GM18502 (cell line): Measurements from ENCODE around the gene RNF208.
A peak's percentile ranks its signal among the peaks of the same experiment; 100 is the strongest.
"Not testable (repeated sequence)": the region's sequence is repeated elsewhere in the genome, so short reads cannot be mapped to it uniquely, and the experiment has no call there.

Experiments
- ATAC-seq: cut with Tn5 transposase; IDR thresholded peaks from one replicate; pipeline ENCODE4 v1.9.1; 2021; ENCODE audit warnings: mild to moderate bottlenecking; ENCODE audit not compliant: unreplicated experiment, poor library complexity

The RNF208 gene, protein sequence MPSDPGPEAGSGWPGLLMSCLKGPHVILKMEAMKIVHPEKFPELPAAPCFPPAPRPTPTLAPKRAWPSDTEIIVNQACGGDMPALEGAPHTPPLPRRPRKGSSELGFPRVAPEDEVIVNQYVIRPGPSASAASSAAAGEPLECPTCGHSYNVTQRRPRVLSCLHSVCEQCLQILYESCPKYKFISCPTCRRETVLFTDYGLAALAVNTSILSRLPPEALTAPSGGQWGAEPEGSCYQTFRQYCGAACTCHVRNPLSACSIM

DNA sequence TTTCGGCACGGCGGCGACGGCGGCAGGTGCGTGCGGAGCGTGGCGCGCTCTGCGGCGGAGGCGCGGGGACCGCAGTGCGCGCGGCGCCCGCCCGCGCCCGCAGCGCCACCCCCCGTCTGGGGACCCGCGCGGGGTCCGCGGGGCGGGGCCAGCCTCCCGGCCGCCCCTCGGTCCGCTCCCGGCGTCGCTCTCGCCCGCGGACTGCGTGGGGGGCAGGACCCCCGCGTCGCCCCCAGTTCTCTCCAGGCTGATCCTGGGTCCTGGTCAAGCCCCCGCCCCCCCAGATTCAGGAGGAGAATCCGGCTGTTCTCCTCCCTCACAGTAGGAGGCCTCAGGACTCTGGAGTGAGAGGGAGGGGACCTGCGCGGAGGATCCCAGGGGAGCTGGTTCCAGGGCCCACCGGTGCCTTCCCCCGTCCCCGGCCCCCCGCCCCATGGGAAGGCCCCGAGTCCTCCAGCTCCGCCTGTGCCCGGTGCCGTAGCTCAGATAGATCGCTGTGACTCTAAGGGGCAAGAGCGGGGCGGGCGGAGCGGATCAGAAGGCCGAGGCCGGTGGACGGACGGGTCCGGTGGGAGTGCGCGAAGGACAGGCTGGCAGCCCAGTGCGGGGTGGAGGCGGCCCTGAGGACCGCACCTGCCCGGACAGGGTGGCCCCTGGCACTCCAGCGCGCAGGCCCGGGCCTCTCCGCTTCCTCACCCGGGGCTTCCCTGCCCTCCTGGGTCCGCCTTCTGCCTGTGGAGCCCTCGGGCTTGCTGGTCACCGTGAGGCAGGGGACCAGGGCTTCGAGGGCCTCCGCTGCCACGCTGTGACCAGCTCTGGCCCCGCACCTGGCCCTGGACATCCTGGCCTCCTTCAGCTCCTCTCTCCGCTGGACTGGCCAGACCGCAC is at the start of gene RNF208:
Gene RNF208 (minus strand): TSS at position 51 of the 888 bp plus-strand sequence. CDS start 1,028 bp downstream, outside the sequence.
- ATAC-seq: no peak

DNA sequence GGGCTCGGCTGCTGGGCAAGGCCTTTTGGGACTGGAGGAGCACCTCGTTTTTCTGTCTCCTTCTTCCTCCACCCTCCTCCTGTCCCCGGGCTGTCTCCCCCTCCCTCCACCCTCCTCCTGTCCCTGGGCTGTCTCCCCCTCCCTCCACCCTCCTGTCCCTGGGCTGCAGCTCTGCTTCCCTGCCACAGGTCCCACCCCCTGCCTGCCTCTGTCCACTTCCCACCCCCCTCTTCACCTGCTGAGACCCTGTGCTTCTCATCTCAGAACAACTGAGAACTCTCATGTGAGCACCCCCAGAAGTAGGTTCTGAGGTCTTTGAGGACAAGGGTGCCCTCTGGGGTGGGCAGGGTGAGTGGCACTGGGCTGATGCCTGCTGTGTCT is 49.6 kb upstream of the RNF208 start:
- ATAC-seq: no peak

DNA sequence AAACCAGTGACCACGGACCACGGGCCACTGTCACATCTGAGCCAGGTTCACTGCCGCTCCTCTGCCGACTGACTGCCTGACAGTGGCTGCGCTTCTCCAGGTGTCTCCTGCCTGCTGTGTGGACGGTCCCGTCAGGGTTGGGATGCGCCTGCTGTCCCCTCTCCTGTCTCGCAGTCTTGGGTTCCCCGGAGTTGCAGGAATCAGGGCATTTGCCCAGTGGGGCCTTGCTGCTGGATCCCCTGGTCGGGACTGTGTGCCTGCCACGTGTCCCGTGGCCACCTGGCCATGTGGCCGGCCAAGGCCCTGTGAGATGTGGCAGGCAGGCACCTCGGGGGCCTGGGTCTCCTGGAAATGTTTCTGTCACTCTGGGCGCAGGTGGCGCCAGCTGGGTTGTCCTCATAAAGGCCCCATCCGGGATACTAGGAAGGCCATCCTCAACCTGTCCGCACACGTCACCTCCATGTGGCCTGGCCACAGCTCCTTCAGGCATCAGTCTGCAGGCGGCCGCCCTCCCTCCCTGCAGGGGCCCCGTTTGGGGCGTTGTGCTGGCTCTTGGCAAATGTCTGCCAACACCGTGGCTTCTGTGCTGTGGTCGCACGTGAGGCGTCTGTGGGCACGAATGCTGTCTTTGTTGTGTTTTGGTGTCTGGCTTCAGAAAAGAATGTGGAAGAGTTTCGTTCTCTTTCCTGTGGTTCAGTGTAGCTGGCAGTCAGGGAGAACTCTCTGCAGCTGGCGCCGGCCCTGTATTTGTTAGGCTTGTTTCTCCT is 49.1 kb upstream of the RNF208 start:
- ATAC-seq: no peak

DNA sequence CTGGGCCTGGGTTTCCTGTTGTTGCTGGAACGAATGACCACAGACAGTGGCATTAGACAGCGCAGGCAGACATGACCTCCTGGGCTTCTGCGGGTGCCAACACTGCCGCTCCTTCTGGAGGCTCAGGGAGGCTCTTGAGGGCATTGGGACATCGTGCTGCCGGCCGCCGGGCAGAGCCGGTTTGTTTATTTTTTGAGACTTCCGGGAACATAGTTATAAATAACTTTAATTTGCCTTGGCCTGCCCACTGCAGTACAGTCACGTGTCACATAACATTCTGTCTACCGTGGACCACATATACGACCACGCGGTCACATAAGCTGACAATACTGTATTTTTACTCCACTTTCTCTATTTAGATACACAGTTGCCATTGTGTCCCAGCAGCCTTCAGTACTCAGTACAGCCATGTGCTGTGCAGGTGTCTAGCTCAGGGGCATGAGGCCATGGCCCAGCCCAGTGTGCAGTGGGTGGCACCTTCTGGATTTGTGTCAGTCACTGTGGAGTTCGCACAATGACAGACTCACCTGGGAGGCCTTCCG is 47.3 kb upstream of the RNF208 start:
- ATAC-seq: no peak

DNA sequence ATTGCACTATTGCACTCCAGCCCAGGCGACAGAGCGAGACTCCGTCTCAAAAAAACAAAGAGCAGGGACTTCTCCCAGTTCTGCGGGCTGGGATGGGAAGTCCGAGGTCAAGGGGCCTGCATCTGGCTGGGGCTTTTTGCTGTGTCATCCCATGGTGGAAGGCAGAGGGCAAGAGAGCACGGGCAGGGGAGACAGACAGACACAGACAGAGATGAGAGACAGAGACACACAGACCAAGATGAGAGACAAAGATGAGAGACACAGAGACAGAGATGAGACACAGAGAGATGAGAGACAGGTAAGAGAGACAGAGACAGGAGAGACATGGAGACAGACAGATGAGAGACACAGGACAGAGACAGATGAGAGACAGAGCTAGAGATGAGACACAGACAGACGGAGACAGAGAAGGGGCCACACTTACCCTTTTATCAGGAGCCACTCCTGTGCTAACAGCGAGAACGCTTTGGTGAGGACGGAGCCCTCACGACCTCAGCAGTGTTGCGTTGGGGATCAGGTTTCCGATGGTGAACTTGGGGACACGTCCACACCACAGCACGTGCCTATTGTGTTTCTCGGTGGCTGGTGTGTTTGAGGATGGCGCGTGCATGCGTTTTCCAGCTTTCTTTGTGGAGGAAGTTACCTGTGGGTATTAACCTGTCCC is 46.6 kb upstream of the RNF208 start:
- ATAC-seq: no peak

DNA sequence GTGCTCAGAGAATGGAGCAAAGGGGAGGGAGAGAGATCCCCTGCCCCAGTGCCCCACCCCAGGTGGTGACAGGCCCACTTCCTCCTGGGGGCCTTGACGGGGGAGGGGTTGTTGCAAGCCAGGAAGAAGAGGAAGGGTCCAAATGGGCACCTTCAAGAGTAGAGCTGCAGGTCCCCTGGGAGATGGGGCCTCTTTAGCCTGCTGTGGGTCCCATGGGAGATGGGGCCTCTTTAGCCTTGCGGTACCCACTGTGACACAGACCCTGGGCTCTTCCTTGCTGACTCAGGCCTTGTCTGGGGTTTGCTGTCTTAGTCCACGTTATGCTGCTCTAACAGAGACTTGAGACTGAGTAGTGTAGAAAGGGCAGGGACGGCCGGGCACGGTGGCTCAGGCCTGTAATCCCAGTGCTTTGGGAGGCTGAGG is 45.9 kb upstream of the RNF208 start:
- ATAC-seq: no peak

DNA sequence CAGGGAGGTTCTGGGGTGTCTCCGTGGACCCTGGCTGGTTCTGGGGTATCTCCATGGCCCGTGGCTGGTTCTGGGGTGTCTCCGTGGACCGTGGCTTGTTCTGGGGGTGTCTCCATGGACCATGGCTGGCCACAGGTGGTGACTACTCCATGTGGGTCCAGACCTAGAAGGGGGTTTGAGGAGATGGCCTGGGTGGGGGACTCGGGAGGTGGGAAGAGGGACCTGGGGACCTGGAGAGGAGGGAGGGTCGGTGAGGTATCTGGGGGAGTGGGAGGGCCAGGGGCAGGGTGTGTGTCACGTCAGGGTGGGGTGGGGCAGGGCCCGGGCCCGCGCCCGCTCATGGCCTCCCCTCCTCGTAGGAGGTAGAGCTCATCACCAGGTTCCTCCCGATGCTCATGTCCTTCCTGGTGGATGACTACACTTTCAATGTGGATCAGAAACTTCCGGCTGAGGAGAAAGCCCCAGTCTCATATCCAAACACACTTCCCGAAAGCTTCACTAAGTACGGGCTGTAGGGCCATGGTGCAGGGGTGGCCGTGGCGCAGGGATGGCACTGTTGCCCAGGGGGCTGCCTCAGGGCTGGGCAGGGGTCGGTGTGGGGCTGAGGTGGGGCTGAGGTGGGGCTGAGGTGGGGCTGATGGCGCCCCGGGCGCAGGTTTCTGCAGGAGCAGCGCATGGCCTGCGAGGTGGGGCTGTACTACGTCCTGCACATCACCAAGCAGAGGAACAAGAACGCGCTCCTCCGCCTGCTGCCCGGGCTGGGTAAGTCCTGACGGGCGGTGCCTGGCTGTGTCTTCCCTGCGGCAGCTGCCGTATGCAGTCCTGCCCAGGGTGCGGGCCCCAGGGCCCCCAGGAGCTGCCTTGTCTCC is 44.8 kb upstream of the RNF208 start:
- no peak for ATAC-seq

DNA sequence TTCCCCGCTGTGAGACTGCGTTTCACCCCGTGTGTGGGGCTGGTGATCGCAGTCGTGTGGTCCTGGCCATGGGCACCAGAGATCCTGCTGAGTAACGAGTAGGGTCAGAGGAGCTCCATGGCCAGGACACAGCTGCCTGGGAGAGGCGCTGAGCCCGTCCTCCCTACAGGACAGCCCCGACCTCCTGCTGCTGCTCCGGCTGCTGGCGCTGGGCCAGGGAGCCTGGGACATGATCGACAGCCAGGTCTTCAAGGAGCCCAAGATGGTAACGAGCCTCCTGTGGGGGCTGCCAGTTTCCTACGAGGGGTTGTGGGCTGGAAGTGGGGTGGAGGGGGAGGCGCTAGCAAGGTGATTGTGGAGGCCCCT is 44.1 kb upstream of the RNF208 start:
- ATAC-seq: no peak

DNA sequence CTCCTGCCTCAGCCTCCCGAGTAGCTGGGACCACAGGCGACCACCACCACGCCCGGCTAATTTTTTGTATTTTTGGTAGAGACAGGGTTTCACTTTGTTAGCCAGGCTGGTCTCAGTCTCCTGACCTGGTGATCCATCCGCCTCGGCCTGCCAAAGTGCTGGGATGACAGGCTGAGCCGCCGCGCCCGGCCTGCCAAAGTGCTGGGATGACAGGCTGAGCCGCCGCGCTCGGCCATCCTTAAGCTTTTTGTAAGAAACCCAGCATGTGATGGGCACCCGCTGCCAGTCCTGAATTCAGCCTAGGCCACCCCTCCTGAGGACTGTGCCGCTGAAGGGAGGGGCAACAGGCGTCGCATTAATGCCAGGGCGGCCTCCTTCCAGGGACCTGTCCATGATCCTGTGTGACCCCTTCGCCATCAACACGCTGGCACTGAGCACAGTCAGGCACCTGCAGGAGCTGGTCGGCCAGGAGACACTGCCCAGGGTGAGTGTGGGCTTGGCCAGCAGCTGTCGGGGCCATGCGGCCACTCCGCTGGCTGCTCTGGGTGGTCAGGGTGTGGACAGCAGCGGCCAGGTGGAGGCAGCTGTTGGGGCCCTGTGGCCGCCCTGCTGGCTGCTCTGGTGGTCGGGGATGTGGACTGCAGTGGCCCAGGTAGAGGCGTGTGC is 43.6 kb upstream of the RNF208 start:
- no peak for ATAC-seq

DNA sequence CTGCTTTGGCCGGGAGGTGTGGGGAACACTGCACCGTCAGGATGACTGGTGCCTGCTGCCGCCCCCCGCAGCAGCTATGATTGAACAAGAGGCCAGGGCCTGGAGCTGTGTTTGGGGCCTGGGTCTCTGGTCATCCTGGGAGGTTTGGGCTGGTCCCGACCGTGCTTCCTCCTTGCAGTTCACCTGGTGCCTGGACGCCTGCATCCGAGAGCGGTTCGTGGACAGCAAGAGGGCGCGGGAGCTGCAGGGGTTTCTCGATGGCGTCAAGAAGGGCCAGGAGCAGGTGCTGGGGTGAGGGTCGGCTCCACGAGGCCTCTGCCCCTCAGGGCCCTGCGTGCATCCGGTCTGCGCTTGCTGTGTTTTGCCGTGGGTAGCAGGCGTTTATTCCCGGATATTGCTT is 42.0 kb upstream of the RNF208 start:
- no peak for ATAC-seq

DNA sequence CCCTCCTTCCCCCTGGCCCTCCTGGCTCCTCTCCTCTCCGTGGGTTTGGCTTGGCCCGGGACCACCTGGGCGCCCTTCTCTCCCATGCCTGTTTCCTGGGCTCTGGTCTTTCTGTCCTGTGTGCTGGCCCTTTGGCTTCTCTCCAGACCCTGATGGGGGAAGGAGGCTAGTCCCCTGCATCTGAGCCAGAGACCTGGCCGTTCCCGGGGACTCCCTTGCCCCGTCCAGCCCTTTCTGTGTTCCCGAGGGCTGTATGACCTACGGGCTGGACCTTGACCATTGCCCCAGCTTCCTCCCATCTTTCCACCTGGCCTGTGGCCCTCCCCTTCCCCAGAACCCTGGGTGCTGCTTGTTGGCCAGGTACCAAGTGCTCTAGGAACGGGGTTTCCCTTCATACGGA is 41.5 kb upstream of the RNF208 start:
- ATAC-seq: no peak

DNA sequence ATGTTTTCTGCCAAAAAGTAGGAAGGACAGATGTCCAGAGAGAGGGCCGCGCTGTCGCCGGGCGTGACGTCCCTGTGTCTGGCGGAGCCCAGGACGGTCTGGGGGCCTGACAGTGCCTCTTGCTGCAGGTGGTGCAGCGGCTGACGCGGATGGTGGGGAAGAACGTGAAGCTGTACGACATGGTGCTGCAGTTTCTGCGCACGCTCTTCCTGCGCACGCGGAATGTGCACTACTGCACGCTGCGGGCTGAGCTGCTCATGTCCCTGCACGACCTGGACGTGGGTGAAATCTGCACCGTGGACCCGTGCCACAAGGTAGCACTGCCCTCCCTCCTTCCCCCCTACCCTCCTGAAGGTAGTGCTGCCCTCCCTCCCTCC is 40.9 kb upstream of the RNF208 start:
- no peak for ATAC-seq

DNA sequence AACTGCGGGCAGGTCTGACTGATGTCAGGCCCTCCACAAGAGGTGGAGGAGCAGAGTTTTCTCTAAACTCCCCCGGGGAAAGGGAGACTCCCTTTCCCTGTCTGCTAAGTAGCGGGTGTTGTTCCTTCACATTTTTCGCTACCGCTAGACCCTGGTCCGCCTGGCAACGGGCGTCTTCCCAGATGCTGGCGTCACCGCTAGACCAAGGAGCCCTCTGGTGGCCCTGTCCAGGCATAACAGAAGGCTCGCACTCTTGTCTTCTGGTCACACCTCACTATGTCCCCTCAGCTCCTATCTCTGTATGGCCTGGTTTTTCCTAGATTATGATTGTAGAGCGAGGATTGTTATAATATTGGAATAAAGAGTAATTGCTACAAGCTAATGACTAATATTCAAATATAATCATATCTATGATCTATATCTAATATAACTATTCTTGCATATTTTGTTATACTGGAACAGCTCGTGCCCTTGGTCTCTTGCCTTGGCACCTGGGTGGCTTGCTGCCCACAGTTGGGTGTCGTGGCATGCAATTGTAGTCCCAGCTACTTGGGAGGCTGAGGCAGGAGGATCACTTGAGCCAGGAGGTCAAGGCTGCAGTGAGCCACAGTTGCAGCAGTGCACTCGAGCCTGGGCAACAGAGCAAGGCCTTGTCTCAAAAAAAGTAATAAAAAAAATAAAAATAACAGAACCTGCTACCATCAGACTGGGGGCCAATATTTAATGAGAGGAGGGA is 40.3 kb upstream of the RNF208 start:
- ATAC-seq: not testable (repeated sequence)

DNA sequence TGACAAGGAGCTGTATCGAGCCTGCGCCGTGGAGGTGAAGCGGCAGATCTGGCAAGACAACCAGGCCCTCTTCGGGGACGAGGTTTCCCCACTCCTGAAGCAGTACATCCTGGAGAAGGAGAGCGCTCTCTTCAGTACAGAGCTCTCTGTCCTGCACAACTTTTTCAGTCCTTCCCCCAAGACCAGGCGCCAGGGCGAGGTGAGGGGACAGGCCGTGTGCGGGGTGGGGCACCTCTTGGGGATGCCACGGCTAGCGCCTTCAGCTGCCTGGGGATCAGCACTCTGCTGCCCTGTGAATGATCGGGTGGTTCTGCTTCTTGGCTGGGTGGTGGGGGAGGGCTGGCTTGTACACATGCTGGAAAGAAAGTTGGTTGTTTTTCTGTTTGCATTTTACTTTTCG is 34.8 kb upstream of the RNF208 start:
- ATAC-seq: no peak

DNA sequence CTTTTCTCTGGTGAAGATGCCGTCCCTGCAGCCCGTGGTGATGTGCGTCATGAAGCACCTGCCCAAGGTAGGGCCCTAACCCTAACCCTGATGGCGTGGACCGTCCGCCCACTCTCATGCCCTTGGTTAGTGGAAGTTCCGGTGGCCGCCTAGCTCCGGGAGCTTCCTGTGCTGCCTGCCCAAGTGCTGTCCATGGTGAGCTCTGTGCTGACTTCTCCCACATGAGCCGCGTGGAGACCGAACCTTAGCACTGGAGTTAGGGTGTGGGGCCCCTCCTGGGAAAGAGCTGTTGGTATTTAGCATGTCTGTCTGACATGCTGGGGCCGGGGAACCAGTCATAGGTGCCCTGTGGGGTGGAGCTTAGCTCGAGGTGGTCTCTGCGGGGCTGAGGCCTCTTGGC is 34.3 kb upstream of the RNF208 start:
- ATAC-seq: no peak

DNA sequence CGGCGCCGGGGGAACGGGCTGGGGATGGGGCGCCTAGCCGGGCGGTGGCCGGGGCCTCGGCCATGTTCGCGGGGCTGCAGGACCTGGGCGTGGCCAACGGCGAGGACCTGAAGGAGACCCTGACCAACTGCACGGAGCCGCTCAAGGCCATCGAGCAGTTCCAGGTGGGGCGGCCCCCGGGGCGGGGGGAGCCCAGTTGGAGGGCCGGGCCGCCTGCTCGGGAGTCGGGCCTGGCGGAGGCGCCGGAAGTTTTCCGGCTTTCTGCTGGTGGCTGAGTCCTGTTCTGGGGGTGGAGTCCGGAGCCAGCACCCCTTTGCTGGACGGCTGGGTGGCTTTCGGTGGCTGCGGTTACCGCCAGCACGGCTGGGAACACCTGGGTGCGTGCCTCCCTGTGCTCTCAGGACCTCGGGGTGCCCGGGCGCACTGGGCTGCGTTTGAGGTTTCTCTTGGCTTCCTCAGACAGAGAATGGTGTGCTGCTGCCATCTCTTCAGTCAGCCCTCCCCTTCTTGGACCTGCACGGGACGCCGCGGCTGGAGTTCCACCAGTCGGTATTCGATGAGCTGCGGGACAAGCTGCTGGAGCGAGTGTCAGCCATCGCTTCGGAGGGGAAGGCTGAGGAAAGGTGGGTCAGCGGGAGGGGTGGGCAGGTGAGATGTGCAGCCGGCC is 33.5 kb upstream of the RNF208 start:
- ATAC-seq: peak; percentile 26

DNA sequence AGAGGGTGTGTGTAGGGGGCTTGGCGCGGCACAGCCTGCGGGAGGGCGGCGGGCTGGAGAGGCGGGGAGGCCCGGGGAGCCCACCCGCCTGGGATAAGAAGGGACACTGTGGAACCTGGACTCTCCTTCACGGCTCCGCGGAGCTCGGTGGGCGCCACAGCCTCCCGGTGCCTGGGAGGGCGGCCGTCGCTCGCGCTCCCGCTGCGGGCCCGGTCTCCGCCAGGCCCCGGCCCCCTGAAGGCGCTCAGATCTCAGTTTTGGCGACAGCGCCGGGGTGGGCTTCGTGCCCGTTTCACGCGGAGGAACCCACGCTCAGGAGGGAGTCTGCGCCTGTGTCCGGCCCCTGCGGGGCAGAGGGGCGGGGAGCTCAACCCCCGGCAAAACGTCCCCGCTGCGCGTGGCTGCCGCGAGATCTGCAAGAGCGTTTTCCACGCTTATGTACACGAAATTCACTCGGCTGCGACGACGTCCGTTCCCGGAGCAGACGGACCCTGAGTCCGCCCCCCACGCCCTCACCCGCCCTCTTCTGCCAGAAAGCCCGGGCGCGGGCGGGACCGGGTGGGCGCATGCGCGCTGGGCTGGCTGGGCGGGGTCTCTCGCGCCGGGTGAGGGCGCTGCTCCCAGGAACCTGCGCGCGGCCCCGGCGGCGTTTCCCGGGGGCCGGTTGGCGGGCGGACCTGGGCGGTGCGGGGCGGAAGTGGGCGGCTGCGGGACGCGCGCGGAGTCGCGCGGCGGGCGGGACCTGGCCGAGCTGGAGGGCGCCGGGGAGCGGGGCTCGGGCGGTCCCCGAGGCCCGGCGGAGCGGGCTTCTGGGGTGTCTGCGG is 32.8 kb upstream of the RNF208 start, which contains the start of gene NELFB:
Gene NELFB (plus strand): TSS at position 704 of the 824 bp plus-strand sequence.
- ATAC-seq: peak; percentile 80
